GM12878 (cell line): ENCODE measurements around the gene ZNF101. TPM values are rescaled to one million over a fixed set of nuclear protein-coding genes. Genes with fewer than 3 reads are reported as not detected.

ENCODE experiments used
- ASH2L ChIP-seq: fragments of 300-600, 200-600 bp; sonication (generic); IDR thresholded peaks from 2 replicates; pipeline ENCODE4 v1.6.1; 2017; ENCODE audit warnings: low read depth, mild to moderate bottlenecking, borderline replicate concordance
- BCL11A ChIP-seq: IDR thresholded peaks from 2 replicates; pipeline ENCODE4 v1.6.1; 2011; ENCODE audit warnings: low read depth, low read length
- CHD4 ChIP-seq: fragments of 200-600 bp; sonication (generic); IDR thresholded peaks from 2 replicates; pipeline ENCODE4 v1.6.1; 2016; ENCODE audit warnings: mild to moderate bottlenecking
- DPF2 ChIP-seq: fragments of 450-650 bp; IDR thresholded peaks from 2 replicates; pipeline ENCODE4 v1.6.1; 2017; ENCODE audit warnings: mild to moderate bottlenecking
- E4F1 ChIP-seq: fragments of 450-650 bp; IDR thresholded peaks from 2 replicates; pipeline ENCODE4 v1.6.1; 2018; ENCODE audit warnings: borderline replicate concordance, mild to moderate bottlenecking; ENCODE audit not compliant: partially characterized antibody
- ESRRA ChIP-seq: IDR thresholded peaks from 2 replicates; pipeline ENCODE4 v1.6.1; 2012; ENCODE audit warnings: mild to moderate bottlenecking, low read length, improper control_type of control experiment
- GABPA ChIP-seq: IDR thresholded peaks from 2 replicates; pipeline ENCODE4 v1.6.1; 2014; ENCODE audit warnings: antibody characterized with exemption, low read depth, mild to moderate bottlenecking, inconsistent platforms
- HDAC6 ChIP-seq: fragments of 200-600 bp; sonication (generic); IDR thresholded peaks from one replicate; pipeline ENCODE4 v1.8.0; 2017; ENCODE audit warnings: antibody characterized with exemption; ENCODE audit not compliant: unreplicated experiment
- IKZF2 ChIP-seq, 2 experiments: fragments of 450-650 bp; IDR thresholded peaks; 2 replicates each; pipeline ENCODE4 v1.6.1; 2017; ENCODE audit warnings: mild to moderate bottlenecking in 2 of 2, moderate library complexity in 2 of 2
- IRF3 ChIP-seq: fragments of 450-650 bp; IDR thresholded peaks from 2 replicates; pipeline ENCODE4 v1.6.1; 2014; ENCODE audit warnings: mild to moderate bottlenecking
- IRF5 ChIP-seq: fragments of 450-650 bp; IDR thresholded peaks from 2 replicates; pipeline ENCODE4 v1.6.1; 2017; ENCODE audit warnings: borderline replicate concordance
- JUND ChIP-seq: IDR thresholded peaks from 2 replicates; pipeline ENCODE4 v1.6.1; 2012; ENCODE audit warnings: low read depth, mild to moderate bottlenecking, low read length, improper control_type of control experiment, moderate library complexity
- KLF5 ChIP-seq: fragments of 450-650 bp; IDR thresholded peaks from 2 replicates; pipeline ENCODE4 v1.6.1; 2014; ENCODE audit warnings: mild to moderate bottlenecking; ENCODE audit not compliant: partially characterized antibody
- MEF2B ChIP-seq: fragments of 450-650 bp; IDR thresholded peaks from 2 replicates; pipeline ENCODE4 v1.6.1; 2018; ENCODE audit warnings: mild to moderate bottlenecking, moderate library complexity; ENCODE audit not compliant: partially characterized antibody, poor library complexity, severe bottlenecking
- MTA2 ChIP-seq: fragments of 450-650 bp; IDR thresholded peaks from 2 replicates; pipeline ENCODE4 v1.6.1; 2016; ENCODE audit warnings: low read depth, mild to moderate bottlenecking, moderate library complexity
- MXI1 ChIP-seq: fragments of 150-350 bp; IDR thresholded peaks from 2 replicates; pipeline ENCODE4 v1.6.1; 2011; ENCODE audit warnings: low read depth, mild to moderate bottlenecking, inconsistent platforms, low read length, improper control_type of control experiment
- NBN ChIP-seq: fragments of 450-650 bp; IDR thresholded peaks from 2 replicates; pipeline ENCODE4 v1.6.1; 2016
- POLR2AphosphoS5 ChIP-seq: IDR thresholded peaks from 2 replicates; pipeline ENCODE4 v1.6.1; 2011; ENCODE audit warnings: mild to moderate bottlenecking, low read length, inconsistent platforms
- POU2F2 ChIP-seq: IDR thresholded peaks from 3 replicates; pipeline ENCODE4 v1.6.1; 2011; ENCODE audit warnings: low read depth, mild to moderate bottlenecking, low read length, borderline replicate concordance
- RB1 ChIP-seq: fragments of 450-650 bp; formaldehyde crosslinking; IDR thresholded peaks from 2 replicates; pipeline ENCODE4 v1.6.1; 2017; ENCODE audit warnings: mild to moderate bottlenecking, borderline replicate concordance
- SREBF2 ChIP-seq: IDR thresholded peaks from 2 replicates; pipeline ENCODE4 v1.6.1; 2012; ENCODE audit warnings: mild to moderate bottlenecking, low read length
- YBX1 ChIP-seq: fragments of 450-650 bp; IDR thresholded peaks from 2 replicates; pipeline ENCODE4 v1.6.1; 2016; ENCODE audit warnings: antibody characterized with exemption
- ZBTB11 ChIP-seq: fragments of 450-650 bp; formaldehyde crosslinking; IDR thresholded peaks from 2 replicates; pipeline ENCODE4 v1.5.0; 2022; ENCODE audit warnings: mild to moderate bottlenecking, missing genetic modification characterization
- polyA plus RNA-seq, 11 experiments: library from polyadenylated mRNA; depleted of rRNA in 4 of 11; unstranded in 6 of 11; stranded (reverse) in 5 of 11; fragments of >200 nt; fragmentation: Nextera tagmentation in 4 of 11; fragmentation: Illumina TruSeq in 1 of 11; extraction: Ambion mirVana in 4 of 11; extraction: Trizol in 1 of 11; gene quantifications; 1 replicate in 1 of 11; 2 replicates in 10 of 11; pipeline versions ENCODE4 v1.2.1 to v1.2.3, GENCODE V29; 2011 to 2016; ENCODE audit warnings: inconsistent platforms in 2 of 11, missing spikeins in 2 of 11, low read depth in 1 of 11
- total RNA-seq, 4 experiments: library from RNA; depleted of rRNA in 3 of 4; stranded (reverse); fragments of >200 nt in 3 of 4; fragmentation: Illumina TruSeq in 1 of 4; extraction: Trizol in 1 of 4; gene quantifications; 2 replicates each; pipeline versions ENCODE4 v1.2.1 to v1.2.3, GENCODE V29; 2013 to 2021

The ZNF101 gene
- total and polyA plus RNA-seq, 10 of the 15 experiments (the other 5 are each of a cell fraction or from before 2014, with no cell fraction given) = 15.2 to 40.5 (median 19.8) TPM

GRCh38 chr19:19663256-19664120 lies 5.2 kb upstream of the ZNF101 start, which contains the start of gene ATP13A1 (continued):
- TF ChIP-seq ZBTB11 (CRISPR knock-in tag) (no peak; the same call in 1 of the 2 replicates), SREBF2 (no peak), MEF2B (peak; percentile 18), MXI1 (peak; percentile 93), HDAC6 (no peak), IRF5 (no peak), KLF5 (peak; percentile 81), ASH2L (peak; percentile 88), YBX1 (no peak), ESRRA (no peak), RB1 (peak; percentile 90), IRF3 (0 out of 2 replicates have a peak, but pooled peaks have one; percentile 13), POU2F2 (peak; percentile 40; the same call in 2 of the 3 replicates), NBN (peak; percentile 62), MTA2 (no peak), DPF2 (peak; percentile 86), POLR2AphosphoS5 (peak; percentile 75), BCL11A (no peak), JUND (no peak), CHD4 (no peak), E4F1 (peak; percentile 88), IKZF2 (IDR thresholded peaks at IDR 0.05) (no peak), GABPA (peak; percentile 95)
